ENCODE results near the gene RAB3IL1. TPM values are rescaled to one million over a fixed set of nuclear protein-coding genes. Genes with fewer than 3 reads are reported as not detected.

RAB3IL1 gene
- total RNA-seq, 1 donor, result 15.9 TPM

DNA sequence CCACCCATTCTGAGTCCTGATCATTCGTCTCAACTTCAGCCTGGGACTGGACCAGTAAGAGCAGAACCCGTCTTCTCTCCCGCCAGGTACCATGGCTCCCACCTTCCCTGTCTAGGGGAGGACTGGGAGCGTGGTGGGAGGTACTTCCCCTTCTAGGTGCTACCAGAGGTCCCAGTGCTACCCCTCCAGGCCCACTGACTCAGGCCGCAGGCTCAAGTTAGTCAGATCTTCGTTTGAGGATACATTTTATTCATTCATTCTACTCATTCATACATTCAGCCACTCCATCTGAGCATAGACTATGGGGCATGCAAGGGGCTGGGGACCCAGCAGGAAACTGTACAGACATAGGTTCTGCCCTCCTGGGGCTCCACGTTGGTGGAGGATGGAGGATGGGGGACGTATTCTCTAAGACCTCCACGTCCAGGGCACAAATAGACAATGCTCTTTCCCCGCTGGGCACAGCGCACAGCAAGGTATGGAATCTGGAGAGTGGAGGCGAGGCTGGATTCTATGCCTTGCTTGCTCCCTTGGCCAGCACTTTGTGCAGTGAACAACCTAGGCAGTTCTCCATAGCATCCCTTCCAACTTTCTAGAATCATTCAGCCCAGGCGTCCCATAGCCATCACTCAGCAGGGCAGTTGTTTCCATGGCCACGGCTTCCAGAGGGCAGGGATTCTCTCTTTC is 1.0 kb upstream of the RAB3IL1 start:
- H2AFZ ChIP-seq (ENCODE audit: low read length), result no peak overlapping the region
- peaks cover 10% of the 10 kb centered on the region for H3K27me3 ChIP-seq (ENCODE audit: insufficient read depth, low read length)
- H3K4me2 ChIP-seq (ENCODE audit: insufficient read depth, low read length), result no peak overlapping the region
- H3K9me3 ChIP-seq (ENCODE audit: low read depth, low read length), result no peaks in the 10 kb centered on the region
- no peaks in the 10 kb centered on the region for H3K36me3 ChIP-seq (ENCODE audit: insufficient read depth, low read length)
- H3K27ac ChIP-seq (ENCODE audit: low read depth, low read length), result no peak overlapping the region
- H3K79me2 ChIP-seq (ENCODE audit: insufficient read depth, low read length), result peaks cover 3% of the 10 kb centered on the region
- peaks cover 11% of the 10 kb centered on the region for H3K4me1 ChIP-seq (ENCODE audit: insufficient read depth, low read length)
- H4K20me1 ChIP-seq (ENCODE audit: insufficient read depth, low read length), result no peaks in the 10 kb centered on the region
- no peak for TF ChIP-seq CTCF (IDR thresholded peaks at IDR 0.05; ENCODE audit: extremely low read depth, low read depth, low read length)
- DNase-seq (ENCODE audit: insufficient read length, low spot score, missing footprints), result peak; percentile 71
- H3K4me3 ChIP-seq (ENCODE audit: insufficient read depth, low read length), result no peak overlapping the region

- no peak overlapping the region for H2AFZ ChIP-seq (ENCODE audit: low read length)
- peak; percentile 93 for DNase-seq (ENCODE audit: insufficient read length, low spot score, missing footprints)
These were observed 531 bp downstream of the RAB3IL1 start for GRCh38 chr11:61916737-61917333.

GRCh38 chr11:61914471-61915171 is 2.7 kb downstream of the RAB3IL1 start:
- Histone ChIP-seq H3K4me1 (ENCODE audit: insufficient read depth, low read length) (peaks cover 4% of the 10 kb centered on the region), H3K4me2 (ENCODE audit: insufficient read depth, low read length) (no peak overlapping the region), H4K20me1 (ENCODE audit: insufficient read depth, low read length) (peaks cover 3% of the 10 kb centered on the region), H3K27me3 (ENCODE audit: insufficient read depth, low read length) (peaks cover 10% of the 10 kb centered on the region), H3K4me3 (ENCODE audit: insufficient read depth, low read length) (no peak overlapping the region), H3K36me3 (ENCODE audit: insufficient read depth, low read length) (no peaks in the 10 kb centered on the region), H2AFZ (ENCODE audit: low read length) (no peak overlapping the region), H3K9me3 (ENCODE audit: low read depth, low read length) (no peaks in the 10 kb centered on the region), H3K27ac (ENCODE audit: low read depth, low read length) (no peak overlapping the region), H3K79me2 (ENCODE audit: insufficient read depth, low read length) (peaks cover 3% of the 10 kb centered on the region)
- TF ChIP-seq CTCF (IDR thresholded peaks at IDR 0.05; ENCODE audit: extremely low read depth, low read depth, low read length), result no peak
- DNase-seq (ENCODE audit: insufficient read length, low spot score, missing footprints), result peak; percentile 72

More at GRCh38 chr11:61916737-61917333, 531 bp downstream of the RAB3IL1 start:
- H4K20me1 ChIP-seq (ENCODE audit: insufficient read depth, low read length), result no peaks in the 10 kb centered on the region
- TF ChIP-seq CTCF (IDR thresholded peaks at IDR 0.05; ENCODE audit: extremely low read depth, low read depth, low read length), result no peak
- peak overlapping the region; percentile 83 for H3K4me2 ChIP-seq (ENCODE audit: insufficient read depth, low read length)
- H3K36me3 ChIP-seq (ENCODE audit: insufficient read depth, low read length), result no peaks in the 10 kb centered on the region
- H3K27me3 ChIP-seq (ENCODE audit: insufficient read depth, low read length), result peaks cover 10% of the 10 kb centered on the region
- H3K4me3 ChIP-seq (ENCODE audit: insufficient read depth, low read length), result peak overlapping the region; percentile 73
- no peak overlapping the region for H3K27ac ChIP-seq (ENCODE audit: low read depth, low read length)
- peaks cover 4% of the 10 kb centered on the region for H3K4me1 ChIP-seq (ENCODE audit: insufficient read depth, low read length)
- H3K79me2 ChIP-seq (ENCODE audit: insufficient read depth, low read length), result peaks cover 3% of the 10 kb centered on the region
- H3K9me3 ChIP-seq (ENCODE audit: low read depth, low read length), result no peaks in the 10 kb centered on the region
